Gastrocnemius medialis (tissue), 4 donors: ENCODE measurements around the gene NINJ2.

Experiments
- CTCF ChIP-seq, 5 experiments: fragments of 450-650 bp in 3 of 5; fragments of 200-600 bp in 2 of 5; sonication (generic) in 2 of 5; IDR thresholded peaks in 4 of 5; conservative IDR thresholded peaks in 1 of 5; 1 replicate in 4 of 5; 2 replicates in 1 of 5; pipeline ENCODE4 v1.5.1; 2016 to 2019; ENCODE audit warnings: antibody characterized with exemption in 5 of 5, mild to moderate bottlenecking in 3 of 5, moderate library complexity in 3 of 5
- POLR2A ChIP-seq, 2 donors: fragments of 450-650 bp; IDR thresholded peaks; one replicate each; pipeline ENCODE4 v1.6.1; 2017; ENCODE audit warnings: antibody characterized with exemption in 2 of 2, mild to moderate bottlenecking in 2 of 2, moderate library complexity in 2 of 2

DNA sequence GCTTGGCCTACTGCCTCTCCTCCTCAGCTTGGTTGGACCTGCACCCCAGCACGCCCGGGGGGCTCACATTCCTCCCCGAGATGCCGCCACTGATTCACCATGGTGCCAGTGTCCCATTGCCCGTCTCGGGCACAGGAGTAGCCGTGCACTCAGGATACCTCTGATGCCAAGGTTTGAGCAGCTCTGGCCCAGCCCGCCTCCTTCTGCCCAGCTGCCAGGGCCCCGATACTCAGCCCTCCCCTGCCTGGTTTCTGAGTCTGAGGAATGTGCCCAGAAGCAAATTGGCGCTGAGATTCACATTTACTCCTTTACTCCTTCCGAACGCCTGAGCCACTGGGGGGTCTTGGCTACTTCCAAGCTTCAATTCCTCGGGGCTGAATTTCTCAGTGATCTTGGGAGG, 63.5 kb downstream of the NINJ2 start:
- no peak for TF ChIP-seq CTCF (IDR thresholded peaks at IDR 0.05 in 4 of 5, conservative IDR thresholded peaks at IDR 0.05 in 1 of 5)
- no peak for TF ChIP-seq POLR2A (IDR thresholded peaks at IDR 0.05)
